SK-N-SH (cell line): ENCODE results near the gene NUP188. TPM values are rescaled to one million over a fixed set of nuclear protein-coding genes. Genes with fewer than 3 reads are reported as not detected.

Experiments
- CTCF ChIA-PET: fragments of 300-600, 350-600 bp; formaldehyde crosslinking; extraction: SDS; loops from one replicate; lab custom pipeline; 2021; lab: Yijun Ruan, JAX
- POLR2A ChIA-PET: fragments of 350-600 bp; sonication (Branson Sonifier 250); formaldehyde crosslinking; extraction: SDS; loops from one replicate; lab custom pipeline; 2020; ENCODE audit warnings: antibody characterized with exemption, inconsistent platforms; lab: Yijun Ruan, JAX
- DNase-seq: peaks from one replicate; pipeline ENCODE4 v3.0.0; 2012
- H2AFZ ChIP-seq: fragments of 200-600 bp; sonication (generic); 2 replicates; pipeline ENCODE4 v1.8.1; 2016; ENCODE audit warnings: antibody characterized with exemption, mild to moderate bottlenecking, low read depth
- H3F3A ChIP-seq: fragments of 200-600 bp; sonication (generic); replicated peaks from 2 replicates; pipeline ENCODE3; 2016; ENCODE audit warnings: antibody characterized with exemption, mild to moderate bottlenecking; ENCODE audit not compliant: insufficient read depth
- H3K27ac ChIP-seq, 2 experiments: fragments of 200-500 bp in 1 of 2; fragments of 200-600 bp in 1 of 2; sonication (Bioruptor generic) in 1 of 2; sonication (generic), shearing (Covaris generic) in 1 of 2; 2 replicates each; pipeline versions ENCODE4 v1.5.1 to v1.6.1; 2014 to 2016; ENCODE audit warnings: low read depth in 2 of 2, inconsistent platforms in 1 of 2, low read length in 1 of 2, mild to moderate bottlenecking in 1 of 2, mixed read lengths in 1 of 2
- H3K27me3 ChIP-seq: fragments of 200-600 bp; sonication (generic), shearing (Covaris generic); 2 replicates; pipeline ENCODE4 v1.6.1; 2016; ENCODE audit warnings: mixed run types; ENCODE audit not compliant: insufficient read depth
- H3K36me3 ChIP-seq, 2 experiments: fragments of 200-500 bp in 1 of 2; fragments of 200-600 bp in 1 of 2; sonication (Bioruptor generic) in 1 of 2; sonication (generic) in 1 of 2; replicated peaks in 1 of 2; 2 replicates each; pipeline versions ENCODE3 to v1.5.1; 2014 to 2016; ENCODE audit warnings: low read length in 1 of 2, mild to moderate bottlenecking in 1 of 2; ENCODE audit not compliant: insufficient read depth in 2 of 2, control insufficient read depth in 1 of 2
- H3K4me1 ChIP-seq, 2 experiments: fragments of 200-500 bp in 1 of 2; fragments of 200-600 bp in 1 of 2; sonication (Bioruptor generic) in 1 of 2; sonication (generic), shearing (Covaris generic) in 1 of 2; 2 replicates each; pipeline versions ENCODE4 v1.5.1 to v1.6.1; 2014 to 2016; ENCODE audit warnings: low read depth in 1 of 2, low read length in 1 of 2, mixed run types in 1 of 2; ENCODE audit not compliant: insufficient read depth in 2 of 2, control insufficient read depth in 1 of 2
- H3K4me2 ChIP-seq: fragments of 200-600 bp; sonication (generic), shearing (Covaris generic); 2 replicates; pipeline ENCODE4 v1.6.1; 2017; ENCODE audit warnings: mixed run types
- H3K4me3 ChIP-seq, 2 experiments: fragments of 200-500 bp in 1 of 2; fragments of 200-600 bp in 1 of 2; sonication (Bioruptor generic) in 1 of 2; sonication (generic), shearing (Covaris generic) in 1 of 2; 2 replicates each; pipeline versions ENCODE4 v1.5.1 to v1.8.1; 2014 to 2016; ENCODE audit warnings: low read depth in 2 of 2, inconsistent platforms in 1 of 2, low read length in 1 of 2, mild to moderate bottlenecking in 1 of 2, mixed read lengths in 1 of 2, moderate library complexity in 1 of 2
- H3K79me2 ChIP-seq: fragments of 200-600 bp; sonication (generic); 2 replicates; pipeline ENCODE4 v1.8.1; 2017; ENCODE audit warnings: mild to moderate bottlenecking; ENCODE audit not compliant: insufficient read depth
- H3K9ac ChIP-seq: fragments of 200-600 bp; sonication (generic); 2 replicates; pipeline ENCODE4 v1.6.1; 2017; ENCODE audit warnings: mixed run types
- H3K9me2 ChIP-seq: fragments of 200-600 bp; sonication (generic); 2 replicates; pipeline ENCODE4 v1.6.1; 2017; ENCODE audit warnings: mixed run types
- H3K9me3 ChIP-seq: fragments of 200-600 bp; sonication (generic); 2 replicates; pipeline ENCODE4 v1.6.1; 2017; ENCODE audit warnings: mixed run types, mild to moderate bottlenecking, moderate library complexity
- H4K20me1 ChIP-seq: fragments of 200-600 bp; sonication (generic); 2 replicates; pipeline ENCODE4 v1.6.1; 2017; ENCODE audit warnings: mild to moderate bottlenecking, mixed run types; ENCODE audit not compliant: insufficient read depth
- CHD2 ChIP-seq: fragments of 150-350 bp; IDR thresholded peaks from 2 replicates; pipeline ENCODE4 v1.6.1; 2018; ENCODE audit warnings: low read length; ENCODE audit not compliant: partially characterized antibody
- EP300 ChIP-seq, 2 experiments: IDR thresholded peaks; 2 replicates each; pipeline versions ENCODE4 v1.4.0 to v1.6.1; 2012; ENCODE audit warnings: borderline replicate concordance in 1 of 2, low read depth in 1 of 2, low read length in 1 of 2
- FOSL2 ChIP-seq: IDR thresholded peaks from 2 replicates; pipeline ENCODE4 v1.4.0; 2012; ENCODE audit warnings: low read depth, mild to moderate bottlenecking, moderate library complexity, borderline replicate concordance
- FOXM1 ChIP-seq: IDR thresholded peaks from 2 replicates; pipeline ENCODE4 v1.4.0; 2012; ENCODE audit warnings: low read depth, mild to moderate bottlenecking
- GATA2 ChIP-seq: sonication (generic); formaldehyde crosslinking; IDR thresholded peaks from 2 replicates; pipeline ENCODE4 v1.5.0; 2020; ENCODE audit warnings: mild to moderate bottlenecking, missing genetic modification reagents
- JUND ChIP-seq: IDR thresholded peaks from 2 replicates; pipeline ENCODE4 v1.4.0; 2012
- NRF1 ChIP-seq: IDR thresholded peaks from 2 replicates; pipeline ENCODE4 v1.6.1; 2012; ENCODE audit warnings: low read depth, mild to moderate bottlenecking, low read length
- RAD21 ChIP-seq: IDR thresholded peaks from 2 replicates; pipeline ENCODE4 v1.6.1; 2012; ENCODE audit warnings: mild to moderate bottlenecking, low read length
- RCOR1 ChIP-seq: fragments of 150-350 bp; IDR thresholded peaks from 2 replicates; pipeline ENCODE4 v1.6.1; 2017; ENCODE audit warnings: antibody characterized with exemption, low read length
- RFX5 ChIP-seq: IDR thresholded peaks from 2 replicates; pipeline ENCODE4 v1.6.1; 2012; ENCODE audit warnings: mild to moderate bottlenecking, improper control_type of control experiment, low read length
- RXRA ChIP-seq: IDR thresholded peaks from 2 replicates; pipeline ENCODE4 v1.4.0; 2012; ENCODE audit warnings: low read depth, mild to moderate bottlenecking, borderline replicate concordance
- SMC3 ChIP-seq: IDR thresholded peaks from 2 replicates; pipeline ENCODE4 v1.6.1; 2012; ENCODE audit warnings: low read depth, low read length, improper control_type of control experiment
- YY1 ChIP-seq: IDR thresholded peaks from 2 replicates; pipeline ENCODE4 v1.4.0; 2012; ENCODE audit warnings: low read depth, mild to moderate bottlenecking
- WGBS: methylation state at CpG from one replicate; pipeline ENCODE4 v1.1.6; 2017; ENCODE audit warnings: low lambda C conversion rate; 5-methylcytosine and 5-hydroxymethylcytosine counted together
- polyA plus RNA-seq, 3 experiments: library from polyadenylated mRNA; depleted of rRNA; stranded (reverse); fragments of >200 nt; gene quantifications; 2 replicates each; pipeline ENCODE4 v1.2.3, GENCODE V29; 2012
- TF ChIP-seq, protein P1 (sequence below): IDR thresholded peaks from 2 replicates; pipeline ENCODE4 v1.4.0; 2012; ENCODE audit warnings: low read depth
- TF ChIP-seq, protein P2 (sequence below): IDR thresholded peaks from 2 replicates; pipeline ENCODE4 v1.6.1; 2012; ENCODE audit warnings: mild to moderate bottlenecking, low read depth, low read length, moderate library complexity

The NUP188 gene
- polyA plus RNA-seq, 1 of the 3 experiments (the other 2 are of a cell fraction): 49.5 TPM

- no peak overlapping the region for H2AFZ ChIP-seq
- DNase-seq: no peak
- no peaks in the 10 kb centered on the region; a peak in 1 of 4 replicates for H3K4me1 ChIP-seq
- H3K4me3 ChIP-seq: no peak overlapping the region
- no peaks in the 10 kb centered on the region for H3K79me2 ChIP-seq
- ChIA-PET POLR2A (interaction anchor here (0.7 kb wide), 1 partner anchor 361 kb away, joined by 3 read pairs; no protein-coding TSS in a partner anchor), CTCF (interaction anchor here (1.2 kb wide), 1 partner anchor 11 kb away, joined by 3 read pairs; no protein-coding TSS in a partner anchor)
- H3F3A ChIP-seq: peaks cover 8% of the 10 kb centered on the region
- no peaks in the 10 kb centered on the region for H3K9me2 ChIP-seq
- H3K9me3 ChIP-seq: no peaks in the 10 kb centered on the region
- peaks cover 0 to 69% of the 10 kb centered on the region in 2 experiments for H3K36me3 ChIP-seq
- WGBS: 99% methylated on average over 10 of the region's 17 CpGs
- no peak overlapping the region for H3K4me2 ChIP-seq
- H3K9ac ChIP-seq: no peak overlapping the region
- H3K27ac ChIP-seq: no peak overlapping the region
- H3K27me3 ChIP-seq: no peaks in the 10 kb centered on the region
- no peak for TF ChIP-seq GATA2 (CRISPR knock-in tag)
- TF ChIP-seq FOSL2: no peak
- H4K20me1 ChIP-seq: 0 out of 2 replicates have a peak, but pooled peaks cover 3% of the 10 kb centered on the region
These were observed 62.2 kb downstream of the NUP188 start for GRCh38 chr9:129009584-129010141.

GRCh38 chr9:129010267-129010975 is 62.9 kb downstream of the NUP188 start:
- Histone ChIP-seq H2AFZ (no peak overlapping the region), H3K9me2 (no peaks in the 10 kb centered on the region), H4K20me1 (0 out of 2 replicates have a peak, but pooled peaks cover 3% of the 10 kb centered on the region), H3K27me3 (no peaks in the 10 kb centered on the region), H3K4me2 (no peak overlapping the region), H3K9me3 (no peaks in the 10 kb centered on the region), H3K4me1 (no peaks in the 10 kb centered on the region; a peak in 1 of 4 replicates), H3F3A (peaks cover 11% of the 10 kb centered on the region), H3K4me3 (no peak overlapping the region), H3K27ac (no peak overlapping the region), H3K79me2 (no peaks in the 10 kb centered on the region), H3K36me3 (peaks cover 0 to 66% of the 10 kb centered on the region in 2 experiments), H3K9ac (no peak overlapping the region)
- no peak for DNase-seq
- TF ChIP-seq CHD2 (no peak), FOXM1 (no peak), RAD21 (no peak), EP300 (IDR thresholded peaks at IDR 0.05; ENCODE audit: borderline replicate concordance in 1 of 2, low read depth in 1 of 2, low read length in 1 of 2) (no peak), YY1 (no peak), RCOR1 (no peak), NRF1 (no peak), RFX5 (no peak), RXRA (no peak), SMC3 (no peak), JUND (no peak)
- TF ChIP-seq, protein P1, sequence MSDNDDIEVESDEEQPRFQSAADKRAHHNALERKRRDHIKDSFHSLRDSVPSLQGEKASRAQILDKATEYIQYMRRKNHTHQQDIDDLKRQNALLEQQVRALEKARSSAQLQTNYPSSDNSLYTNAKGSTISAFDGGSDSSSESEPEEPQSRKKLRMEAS: no peak
- TF ChIP-seq, protein P2, sequence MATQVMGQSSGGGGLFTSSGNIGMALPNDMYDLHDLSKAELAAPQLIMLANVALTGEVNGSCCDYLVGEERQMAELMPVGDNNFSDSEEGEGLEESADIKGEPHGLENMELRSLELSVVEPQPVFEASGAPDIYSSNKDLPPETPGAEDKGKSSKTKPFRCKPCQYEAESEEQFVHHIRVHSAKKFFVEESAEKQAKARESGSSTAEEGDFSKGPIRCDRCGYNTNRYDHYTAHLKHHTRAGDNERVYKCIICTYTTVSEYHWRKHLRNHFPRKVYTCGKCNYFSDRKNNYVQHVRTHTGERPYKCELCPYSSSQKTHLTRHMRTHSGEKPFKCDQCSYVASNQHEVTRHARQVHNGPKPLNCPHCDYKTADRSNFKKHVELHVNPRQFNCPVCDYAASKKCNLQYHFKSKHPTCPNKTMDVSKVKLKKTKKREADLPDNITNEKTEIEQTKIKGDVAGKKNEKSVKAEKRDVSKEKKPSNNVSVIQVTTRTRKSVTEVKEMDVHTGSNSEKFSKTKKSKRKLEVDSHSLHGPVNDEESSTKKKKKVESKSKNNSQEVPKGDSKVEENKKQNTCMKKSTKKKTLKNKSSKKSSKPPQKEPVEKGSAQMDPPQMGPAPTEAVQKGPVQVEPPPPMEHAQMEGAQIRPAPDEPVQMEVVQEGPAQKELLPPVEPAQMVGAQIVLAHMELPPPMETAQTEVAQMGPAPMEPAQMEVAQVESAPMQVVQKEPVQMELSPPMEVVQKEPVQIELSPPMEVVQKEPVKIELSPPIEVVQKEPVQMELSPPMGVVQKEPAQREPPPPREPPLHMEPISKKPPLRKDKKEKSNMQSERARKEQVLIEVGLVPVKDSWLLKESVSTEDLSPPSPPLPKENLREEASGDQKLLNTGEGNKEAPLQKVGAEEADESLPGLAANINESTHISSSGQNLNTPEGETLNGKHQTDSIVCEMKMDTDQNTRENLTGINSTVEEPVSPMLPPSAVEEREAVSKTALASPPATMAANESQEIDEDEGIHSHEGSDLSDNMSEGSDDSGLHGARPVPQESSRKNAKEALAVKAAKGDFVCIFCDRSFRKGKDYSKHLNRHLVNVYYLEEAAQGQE: no peak
- CTCF ChIA-PET: interaction anchor here (1.2 kb wide), 1 partner anchor 10 kb away, joined by 3 read pairs; no protein-coding TSS in a partner anchor
- WGBS: 85% methylated on average over 5 of the region's 8 CpGs
- POLR2A ChIA-PET: interaction anchor here (0.7 kb wide), 1 partner anchor 362 kb away, joined by 3 read pairs; no protein-coding TSS in a partner anchor
